Activated CD4-positive, alpha-beta T cell treated with anti-CD3 and anti-CD28 coated beads for 48 hours (primary cell): ENCODE results near the gene TNFAIP2.

Experiments
- DNase-seq: peaks from one replicate; pipeline ENCODE4 v3.0.0-alpha.2; 2020

TNFAIP2 gene

DNA sequence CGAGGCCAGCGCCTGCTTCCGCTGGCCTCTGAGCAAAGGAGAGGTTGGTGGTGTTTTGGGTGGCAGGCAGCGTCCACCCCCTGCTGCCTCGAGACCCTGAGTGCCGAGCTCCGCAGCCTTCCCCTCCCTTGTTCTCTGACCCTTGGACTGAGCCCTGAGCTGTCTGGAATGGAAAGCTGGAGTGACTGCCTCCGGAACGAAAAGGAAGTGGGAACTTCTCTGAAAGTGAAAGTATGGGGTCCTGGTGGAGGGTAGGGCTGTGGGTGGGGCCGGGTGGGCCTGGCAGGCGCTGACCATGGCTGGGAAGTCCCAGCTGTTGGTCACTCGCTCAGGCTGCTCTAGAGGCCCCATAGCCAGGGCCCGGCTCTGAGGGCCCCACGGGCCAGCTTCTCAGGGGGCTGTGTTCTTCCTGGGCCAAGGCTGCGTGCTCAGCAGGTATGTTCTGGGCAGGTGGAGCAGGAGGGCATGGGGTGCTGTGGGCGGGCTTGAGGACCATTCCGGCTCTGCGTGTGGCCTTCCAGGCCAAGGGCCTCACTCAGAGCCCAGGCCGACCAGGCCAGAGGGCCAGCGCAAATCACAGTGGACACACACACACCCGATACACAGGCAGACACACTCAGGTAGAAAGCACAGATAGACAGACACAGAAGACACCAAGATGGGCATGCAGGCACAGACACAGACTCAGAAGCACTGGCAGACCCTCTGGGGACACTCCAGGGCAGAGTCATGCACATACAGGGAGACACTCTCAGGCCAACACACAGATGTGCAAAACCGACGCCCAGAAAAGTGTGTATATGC, 28.7 kb upstream of the TNFAIP2 start, which contains the start of gene EXOC3L4:
TSS of gene EXOC3L4 (plus strand) at position 320 of the 804 bp plus-strand sequence. CDS start 5,495 bp downstream, outside the sequence.
- DNase-seq = no peak

DNA sequence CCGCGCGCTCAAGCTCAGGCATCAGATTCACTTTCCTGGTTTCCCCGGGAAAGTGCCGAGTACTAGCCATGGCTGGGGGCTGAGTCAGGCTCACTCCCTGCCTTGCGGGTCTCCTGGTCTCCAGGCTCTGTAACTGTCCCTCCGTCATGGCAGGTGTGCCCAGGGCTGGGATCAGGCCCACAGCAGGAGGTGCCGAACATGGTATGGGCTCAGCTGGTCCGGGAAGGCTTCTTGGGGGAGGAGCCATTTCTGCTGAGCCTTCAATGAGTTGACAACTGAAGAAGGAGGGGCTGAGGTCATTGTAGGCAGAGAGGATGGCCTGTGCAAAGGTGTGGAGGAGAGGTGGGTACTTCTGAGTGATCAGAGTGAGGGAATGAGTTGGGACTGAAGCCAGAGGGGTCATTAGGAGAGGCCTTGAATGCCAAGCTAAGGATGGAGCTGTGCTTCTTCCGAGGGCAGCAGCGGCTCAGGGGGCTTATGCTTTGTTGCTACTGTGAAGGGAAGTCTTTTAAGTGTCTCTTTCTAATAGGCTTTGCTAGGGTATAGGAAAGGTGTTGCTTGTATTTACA, 28.0 kb upstream of the TNFAIP2 start:
- no peak for DNase-seq

DNA sequence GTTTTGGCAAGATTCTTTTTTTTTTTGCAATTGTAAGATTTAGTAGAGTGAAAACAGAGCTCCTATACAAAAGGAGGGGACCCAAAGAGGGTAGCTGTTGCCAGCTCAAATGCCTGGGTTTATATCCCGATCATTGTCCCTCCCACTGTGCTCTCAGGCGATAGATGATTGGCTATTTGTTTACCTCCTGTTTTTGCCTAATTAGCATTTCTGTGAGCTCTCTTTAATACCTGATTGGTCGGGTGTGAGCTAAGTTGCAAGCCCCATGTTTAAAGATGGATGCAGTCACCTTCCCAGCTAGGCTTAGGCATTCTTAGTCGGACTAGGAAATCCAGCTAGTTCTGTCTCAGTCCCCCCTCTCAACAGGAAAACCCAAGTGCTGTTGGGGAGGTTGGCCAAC, 26.9 kb upstream of the TNFAIP2 start:
- no peak for DNase-seq

DNA sequence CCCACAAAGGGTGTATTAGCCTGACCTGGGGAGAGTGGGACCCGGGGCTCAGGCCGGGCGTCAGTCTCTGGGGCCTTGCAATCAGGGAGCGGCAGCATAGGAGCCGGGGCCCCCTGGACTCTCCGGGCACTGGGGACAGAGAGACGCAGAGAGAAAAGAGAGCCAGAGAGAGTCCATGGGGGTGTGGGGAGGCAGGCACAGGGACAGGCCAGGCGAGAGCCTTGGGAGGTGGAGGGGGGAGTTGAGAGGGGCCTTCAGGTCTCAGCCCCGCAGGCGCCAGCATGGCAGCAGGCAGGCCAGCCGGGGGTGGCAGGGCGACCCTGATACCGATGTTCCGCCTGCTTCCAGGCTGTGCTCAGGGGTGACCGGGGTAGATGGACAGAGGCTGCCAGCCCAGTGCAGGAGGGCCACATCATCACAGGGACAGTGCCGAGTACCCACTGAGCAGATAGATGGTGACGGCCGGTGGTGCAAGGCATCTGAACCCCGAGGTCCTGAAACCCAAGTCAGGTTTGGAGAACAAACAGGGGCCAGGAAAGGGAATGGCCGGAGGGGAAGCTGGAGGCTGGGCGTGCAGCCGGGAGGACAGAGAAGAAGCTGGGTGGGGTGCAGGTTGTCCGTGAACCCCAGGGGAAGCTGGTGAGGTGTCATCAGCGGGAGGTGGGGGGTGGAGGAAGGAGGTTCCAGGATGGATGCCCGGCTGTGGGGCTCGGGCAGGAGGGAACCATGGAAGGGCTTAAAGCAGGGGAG, 25.8 kb upstream of the TNFAIP2 start:
- DNase-seq = no peak

DNA sequence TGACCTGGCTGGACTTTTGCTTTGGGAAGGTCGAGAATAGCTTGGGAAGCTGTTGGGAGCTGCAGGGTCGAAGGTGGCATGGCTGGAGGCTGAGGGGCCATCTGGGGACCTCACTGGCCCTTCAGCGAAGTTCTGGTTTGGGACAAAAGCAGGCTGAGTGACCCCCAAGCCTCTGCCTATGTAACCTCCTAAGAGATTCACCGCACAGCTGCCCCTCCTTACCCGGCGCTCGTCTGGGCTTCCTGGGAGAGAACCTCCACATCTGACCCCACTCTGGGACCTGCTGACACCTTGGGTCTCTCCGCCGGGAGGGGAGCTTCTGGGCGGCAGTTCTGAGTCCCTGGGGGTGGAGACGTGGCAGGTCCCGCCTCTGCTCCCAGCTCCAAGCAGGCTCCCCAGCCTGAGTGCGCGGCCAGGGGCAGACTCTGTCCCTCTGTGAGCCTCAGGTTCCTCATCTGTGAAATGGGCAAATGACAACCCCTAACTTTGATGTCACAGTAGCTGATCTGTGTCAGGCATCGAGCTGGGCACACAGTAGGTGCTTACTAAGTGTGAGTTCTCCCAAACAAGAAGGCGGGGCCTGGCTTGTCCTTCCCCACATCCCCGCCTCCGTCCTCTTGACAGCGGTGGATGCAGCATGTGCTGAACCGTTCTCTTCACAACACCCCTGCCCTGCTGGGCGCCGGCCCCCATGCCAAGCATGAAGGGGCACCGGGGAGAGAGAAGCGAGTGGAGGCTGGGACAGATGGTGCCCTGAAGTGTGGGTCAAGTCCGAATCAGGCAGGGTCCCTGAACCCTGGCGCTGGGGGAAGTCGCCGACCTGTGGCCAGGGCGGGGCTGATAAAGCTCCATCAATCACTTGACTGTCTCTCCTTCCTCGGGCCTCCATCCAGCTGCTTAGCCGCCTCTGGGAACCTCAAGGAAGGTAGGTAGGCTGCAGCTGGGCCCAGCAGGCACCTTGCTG, 25.0 kb upstream of the TNFAIP2 start:
- DNase-seq = no peak

DNA sequence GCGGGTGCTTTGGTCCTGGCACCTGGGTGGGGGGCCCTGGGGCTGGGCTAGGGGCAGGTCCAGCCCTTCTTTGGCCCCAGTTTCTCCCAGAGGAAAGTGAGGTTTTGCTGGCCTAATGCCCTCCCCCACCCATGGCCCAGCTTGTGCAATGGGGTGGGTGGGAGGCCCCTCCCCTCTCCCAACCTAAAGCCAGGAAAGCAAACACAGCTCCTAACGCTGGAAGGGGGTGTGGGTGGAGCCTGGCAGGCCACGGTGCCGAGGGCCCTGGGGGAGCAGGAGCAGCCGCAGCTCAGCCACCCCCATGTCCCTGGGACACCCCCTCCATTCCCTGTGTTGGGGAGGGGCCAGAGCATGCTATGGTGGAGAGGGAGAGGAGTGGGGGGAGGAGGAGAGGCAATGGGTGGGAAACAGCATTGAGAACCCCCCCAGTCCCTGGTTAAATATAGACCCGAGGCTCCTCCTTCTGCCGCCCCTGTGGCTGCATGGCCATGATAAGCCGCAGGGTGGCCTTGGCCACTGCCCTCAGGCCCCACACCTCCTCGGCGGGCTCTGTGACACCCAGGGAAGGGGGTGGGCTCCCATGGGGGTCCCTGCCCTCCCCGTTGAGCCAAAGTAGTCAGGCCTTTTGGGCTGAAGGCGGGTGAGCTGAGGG, 24.1 kb upstream of the TNFAIP2 start:
- DNase-seq = no peak

DNA sequence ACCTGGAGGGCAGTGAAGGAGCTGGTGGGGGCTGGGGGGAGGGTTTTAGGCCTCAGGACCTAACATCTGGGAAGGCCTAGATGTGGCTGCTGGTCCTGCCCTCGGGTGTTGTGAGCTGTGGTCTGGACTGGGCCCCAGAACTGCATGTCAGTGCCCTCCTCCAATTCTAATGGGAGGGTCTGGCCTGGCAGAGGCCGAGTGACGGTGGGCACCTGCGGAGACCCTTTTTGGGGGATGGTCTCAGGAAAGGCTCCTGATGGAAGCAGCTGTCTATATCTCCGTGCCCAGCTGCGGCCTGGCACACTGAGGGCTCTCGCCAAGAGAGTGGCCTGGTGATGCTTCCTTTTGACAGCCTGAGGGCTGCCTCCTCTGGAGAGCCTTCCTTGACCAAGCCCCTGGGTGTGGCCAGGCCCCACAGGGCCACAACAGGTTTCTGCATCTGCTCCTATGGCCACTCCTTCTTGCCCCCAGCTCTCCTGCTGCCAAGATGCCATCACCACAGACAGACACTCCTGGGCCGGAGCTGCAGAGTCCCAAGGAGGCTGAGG, 23.5 kb upstream of the TNFAIP2 start:
- no peak for DNase-seq

DNA sequence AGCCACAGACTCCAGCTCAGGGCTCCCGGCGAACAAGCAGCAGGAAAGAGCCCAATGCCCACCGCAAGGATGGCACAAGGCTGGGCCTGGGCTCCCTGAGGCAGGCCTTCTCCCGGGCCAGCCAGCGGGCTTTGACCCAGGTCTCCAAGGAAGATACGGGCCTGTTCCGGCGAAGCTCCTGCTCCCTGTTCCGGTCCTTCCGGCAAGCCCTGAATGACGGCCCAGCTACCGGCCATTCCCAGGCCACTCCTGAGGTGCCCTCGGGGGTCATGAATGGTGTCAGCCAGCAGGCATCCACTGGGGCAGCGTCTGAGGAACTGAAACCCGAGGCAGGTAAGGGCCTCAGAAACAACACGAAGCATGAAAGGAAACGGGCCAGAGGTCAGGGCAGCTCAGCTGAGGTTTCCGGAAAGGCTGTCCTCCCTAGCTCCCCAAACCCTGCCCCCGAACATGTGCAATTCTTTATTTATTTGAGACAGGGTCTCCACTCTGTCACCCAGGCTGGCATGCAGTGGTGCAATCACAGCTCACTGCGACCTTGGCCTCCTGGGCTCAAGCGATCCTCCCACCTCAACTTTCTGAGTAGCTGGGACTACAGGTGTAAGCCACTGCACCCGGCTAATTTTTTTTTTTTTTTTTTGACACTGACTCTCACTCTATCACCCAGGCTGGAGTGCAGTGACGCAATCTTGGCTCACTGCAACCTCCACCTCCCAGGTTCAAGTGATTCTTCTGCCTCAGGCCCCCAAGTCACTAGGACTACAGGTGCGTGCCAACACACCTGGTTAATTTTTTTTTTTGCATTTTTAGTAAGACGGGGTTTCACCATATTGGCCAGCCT, 22.8 kb upstream of the TNFAIP2 start:
- DNase-seq = no peak

DNA sequence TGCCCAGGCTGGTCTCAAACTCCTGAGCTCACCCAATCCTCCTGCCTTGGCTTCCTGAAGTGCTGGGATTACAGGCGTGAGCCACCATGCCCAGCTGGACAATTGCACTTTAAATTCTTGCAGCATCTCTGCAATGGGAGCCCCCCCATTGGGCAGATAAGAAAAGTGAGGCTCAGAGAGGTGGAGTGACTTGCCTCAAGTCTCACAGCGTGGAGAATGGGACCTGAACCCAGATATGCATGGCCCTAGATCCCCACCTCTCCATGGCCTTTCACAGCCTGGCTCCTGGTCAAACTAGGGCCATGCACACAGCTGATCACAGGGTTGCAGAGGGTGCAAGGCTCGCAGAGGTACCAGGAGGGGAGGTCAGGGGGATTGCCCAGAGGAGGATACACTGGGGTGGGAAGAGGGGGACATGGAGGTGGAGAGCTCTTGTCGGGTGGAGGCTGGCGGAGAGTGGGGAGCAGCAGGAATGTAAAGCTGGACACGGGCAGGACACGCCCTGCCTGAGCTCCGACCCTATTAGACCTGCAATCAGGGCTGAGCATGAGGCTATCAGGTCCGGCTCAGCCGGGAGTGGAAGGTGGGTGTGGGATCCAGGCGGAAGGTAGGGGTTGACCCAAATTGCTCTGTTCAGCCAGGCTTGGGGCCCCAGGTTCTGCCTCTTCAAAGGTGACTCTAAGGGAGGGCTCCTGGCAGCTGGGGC, 21.9 kb upstream of the TNFAIP2 start:
- DNase-seq = no peak

DNA sequence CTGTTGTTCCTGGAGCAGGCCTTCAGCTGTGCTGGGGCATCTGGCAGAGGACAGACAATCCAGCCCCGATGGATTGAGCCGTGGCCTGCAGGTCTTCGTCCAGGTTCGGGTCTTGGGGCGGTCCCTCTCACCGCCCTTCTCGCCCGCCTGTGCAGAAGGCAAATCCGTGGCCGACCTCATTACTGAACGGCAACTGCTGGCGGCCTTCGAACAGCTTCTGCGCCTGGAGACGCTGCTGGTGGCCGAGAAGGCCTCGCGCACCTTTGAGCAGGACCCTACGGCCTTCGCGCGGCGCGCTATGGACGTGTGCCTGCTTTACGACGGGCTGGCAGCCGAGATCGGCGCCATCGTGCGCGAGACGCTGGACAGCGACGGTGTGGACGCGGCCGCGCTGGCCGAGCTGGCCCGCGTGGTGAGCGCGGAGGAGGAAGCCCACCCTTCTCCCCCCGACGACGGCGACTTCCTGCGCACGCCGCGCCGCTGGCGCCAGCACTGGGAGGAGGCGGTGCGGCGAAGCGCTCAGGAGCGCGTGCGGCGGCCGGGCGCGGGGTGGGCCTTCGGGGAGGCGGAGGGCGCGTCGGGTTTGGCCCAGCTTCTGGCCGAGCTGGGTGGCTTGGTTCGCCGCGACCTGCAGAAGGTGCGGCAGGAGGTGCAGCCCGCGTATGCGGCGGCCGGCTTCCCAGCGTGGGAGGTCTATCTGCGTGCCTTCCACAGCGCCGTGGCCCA, 21.1 kb upstream of the TNFAIP2 start:
- DNase-seq = no peak

DNA sequence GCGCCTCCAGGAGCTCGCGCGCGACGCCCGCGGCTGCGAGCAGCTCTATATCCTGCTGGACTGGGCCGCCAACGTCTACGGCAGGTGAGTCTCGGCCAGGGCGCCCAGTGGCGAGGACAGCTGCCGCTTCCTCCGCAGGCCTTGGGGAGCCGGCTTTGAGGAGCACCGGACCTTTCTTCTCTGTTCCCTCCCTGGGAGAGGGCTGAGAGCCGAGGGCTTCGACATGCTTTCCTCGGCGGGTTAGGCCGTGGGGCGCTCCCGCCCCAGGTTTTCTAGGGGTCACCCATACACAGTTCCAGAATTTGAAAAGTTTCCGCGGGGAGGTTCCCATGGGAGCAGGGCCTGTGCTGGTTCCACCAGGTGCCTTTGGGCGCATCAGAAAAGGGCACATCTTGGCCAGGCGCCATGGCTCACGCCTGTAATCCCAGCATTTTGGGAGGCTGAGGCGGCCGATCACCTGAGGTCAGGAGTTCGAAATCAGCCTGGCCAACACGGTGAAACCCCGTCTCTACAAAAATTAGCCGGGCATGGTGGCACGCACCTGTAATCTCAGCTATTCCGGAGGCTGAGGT, 20.5 kb upstream of the TNFAIP2 start:
- DNase-seq = no peak

DNA sequence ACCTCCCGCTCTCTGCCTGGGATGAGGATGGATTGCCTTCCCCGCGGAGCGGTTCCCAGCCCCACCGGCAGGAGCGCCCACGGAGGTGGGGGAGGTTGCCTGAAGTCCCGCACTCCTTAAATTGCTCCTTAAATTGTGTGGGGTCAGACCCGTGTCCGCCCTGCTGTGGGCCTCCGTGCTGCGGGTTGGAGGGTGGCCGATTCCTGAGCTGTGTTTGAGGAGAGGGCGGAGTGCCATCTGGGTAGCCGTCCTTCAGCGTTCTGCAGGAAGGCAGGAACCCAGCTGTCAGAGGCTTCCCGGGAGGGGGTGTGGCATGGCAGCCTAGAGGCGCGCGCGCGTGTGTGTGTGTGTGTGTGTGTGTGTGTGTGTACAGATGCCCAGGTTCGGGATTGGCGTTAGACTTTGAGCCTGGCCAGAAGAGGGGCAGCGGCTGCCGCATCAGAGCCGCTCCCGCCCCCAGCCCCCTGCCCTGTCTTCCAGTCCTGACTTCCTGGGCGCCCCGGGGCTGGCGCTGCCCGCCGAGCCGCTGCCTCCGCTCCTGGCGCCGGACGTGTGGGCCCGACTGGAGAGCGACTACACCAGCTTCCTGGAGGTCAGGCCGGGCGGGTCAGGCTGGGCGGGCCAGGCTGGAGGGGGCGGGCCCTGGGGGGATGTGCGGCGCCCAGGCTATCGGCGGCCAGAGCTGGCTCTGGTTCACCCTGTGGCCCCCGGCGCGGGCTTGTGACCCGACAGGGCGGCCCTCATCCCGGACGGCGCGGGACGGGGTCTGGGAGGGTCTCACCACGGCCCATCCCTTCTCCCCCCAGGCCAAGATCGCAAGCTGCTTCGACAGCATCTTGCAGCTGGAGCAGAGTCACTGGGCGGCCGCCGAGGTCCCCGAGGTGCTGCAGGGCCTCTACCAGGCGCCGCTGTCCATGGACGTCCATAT, 19.5 kb upstream of the TNFAIP2 start:
- peak; percentile 32 for DNase-seq

DNA sequence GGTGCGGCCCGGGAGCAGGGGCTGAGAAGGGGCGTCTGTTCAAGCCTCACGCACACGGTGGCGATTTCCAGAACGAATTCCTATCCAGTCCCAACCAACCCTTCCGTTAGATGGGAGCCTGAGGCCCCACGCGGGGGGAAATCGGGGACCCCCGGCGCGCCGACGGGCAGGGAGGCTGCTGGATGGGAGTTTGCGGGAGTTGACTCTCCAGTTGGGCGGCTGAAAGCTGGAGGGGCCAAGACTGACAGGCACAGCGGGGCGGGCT, 18.9 kb upstream of the TNFAIP2 start:
- no peak for DNase-seq

DNA sequence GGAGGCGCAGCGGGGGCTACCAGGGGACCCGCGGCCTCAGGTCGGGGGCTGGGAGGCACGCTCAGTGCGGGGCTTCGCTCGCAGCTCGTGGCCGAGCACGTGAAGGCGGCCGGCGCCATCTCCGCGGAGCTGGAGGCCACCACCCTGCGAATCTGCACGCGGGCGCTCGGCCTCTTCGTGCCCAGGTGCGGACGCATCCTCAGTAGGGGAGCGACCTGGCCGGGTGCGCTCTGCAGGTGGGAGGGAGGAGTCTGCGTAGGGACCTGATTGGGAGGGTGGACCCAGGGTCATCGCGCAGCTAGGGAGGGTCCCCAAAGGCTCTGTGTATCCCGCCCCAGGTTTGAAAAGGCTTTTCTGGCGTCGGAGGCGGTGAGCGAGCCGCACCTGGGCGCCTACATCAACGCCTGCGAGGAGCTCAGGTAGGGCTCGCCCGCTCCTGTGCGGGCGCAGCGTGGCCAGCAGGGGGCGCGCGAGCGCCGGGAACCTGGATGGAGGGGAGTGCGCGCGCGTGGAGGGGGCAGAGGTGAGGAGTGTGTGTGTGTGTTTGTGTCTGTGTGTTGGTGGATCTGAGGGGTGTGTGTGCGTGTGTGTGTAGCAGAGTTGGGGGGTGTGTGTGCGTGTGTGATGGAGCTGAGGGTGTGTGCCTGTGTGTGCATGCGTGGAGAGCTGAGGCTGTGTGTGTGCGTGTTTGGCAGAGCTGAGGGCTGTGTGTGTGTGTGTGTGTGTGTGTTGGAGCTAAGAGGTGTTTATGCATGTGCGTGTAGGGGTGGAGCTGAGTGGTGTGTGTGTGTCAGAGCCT, 18.4 kb upstream of the TNFAIP2 start:
- DNase-seq = peak; percentile 80

DNA sequence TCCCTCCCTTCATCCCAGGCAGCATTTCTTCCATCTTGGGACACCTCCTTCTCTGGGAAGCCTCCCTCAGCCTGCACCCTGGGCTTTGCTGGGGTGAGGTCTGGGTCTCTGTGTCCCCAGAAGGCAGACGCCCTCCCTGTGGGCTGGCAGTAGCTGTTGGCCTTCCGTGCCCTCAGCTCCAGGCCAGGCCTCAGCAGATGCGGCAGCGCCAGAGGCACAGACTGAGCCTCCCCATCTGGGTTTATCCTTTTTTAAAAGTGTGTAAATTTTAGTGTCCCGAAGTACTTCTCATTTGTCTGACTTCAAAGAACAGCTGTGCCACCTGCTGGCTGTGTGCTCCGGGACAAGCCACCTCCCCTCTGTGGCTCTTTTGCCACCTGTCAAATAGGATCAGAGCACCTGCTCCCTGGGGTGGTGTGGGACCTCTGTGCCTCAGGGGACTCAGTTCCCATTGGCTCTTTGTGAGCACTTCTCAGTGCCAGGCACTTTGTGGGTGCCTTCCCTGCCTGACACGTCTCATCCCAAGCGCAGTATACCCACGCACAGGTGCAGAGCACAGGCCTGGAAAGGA, 17.6 kb upstream of the TNFAIP2 start:
- no peak for DNase-seq

DNA sequence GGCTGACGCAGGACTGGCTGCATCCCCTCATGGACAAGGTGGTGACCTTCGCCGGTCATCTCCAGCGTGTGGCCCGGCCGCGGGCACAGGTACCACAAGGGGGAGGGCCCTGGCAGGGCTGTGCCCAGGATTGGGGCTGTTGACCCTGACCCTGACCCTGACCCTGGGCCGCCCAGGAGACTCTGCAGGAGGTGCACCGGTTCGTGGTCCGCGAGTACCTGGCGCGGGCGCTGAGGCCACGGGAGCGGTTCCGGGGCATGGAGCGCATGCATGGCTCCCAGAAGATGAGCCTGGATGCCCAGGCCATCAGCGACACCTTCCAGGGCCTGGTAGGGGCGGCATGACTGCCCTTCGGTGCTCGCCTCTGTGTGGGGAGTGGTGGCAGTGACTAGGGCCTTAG, 15.8 kb upstream of the TNFAIP2 start:
- no peak for DNase-seq
